NCI-H1092 treated with DMSO at 0.1 percent for 48 hours (cell line): ENCODE data around the gene TNRC6B.

Source experiments
- DNase-seq: peaks from one replicate; lab custom pipeline; 2025; lab: John Stamatoyannopoulos, UW

Gene TNRC6B

DNA sequence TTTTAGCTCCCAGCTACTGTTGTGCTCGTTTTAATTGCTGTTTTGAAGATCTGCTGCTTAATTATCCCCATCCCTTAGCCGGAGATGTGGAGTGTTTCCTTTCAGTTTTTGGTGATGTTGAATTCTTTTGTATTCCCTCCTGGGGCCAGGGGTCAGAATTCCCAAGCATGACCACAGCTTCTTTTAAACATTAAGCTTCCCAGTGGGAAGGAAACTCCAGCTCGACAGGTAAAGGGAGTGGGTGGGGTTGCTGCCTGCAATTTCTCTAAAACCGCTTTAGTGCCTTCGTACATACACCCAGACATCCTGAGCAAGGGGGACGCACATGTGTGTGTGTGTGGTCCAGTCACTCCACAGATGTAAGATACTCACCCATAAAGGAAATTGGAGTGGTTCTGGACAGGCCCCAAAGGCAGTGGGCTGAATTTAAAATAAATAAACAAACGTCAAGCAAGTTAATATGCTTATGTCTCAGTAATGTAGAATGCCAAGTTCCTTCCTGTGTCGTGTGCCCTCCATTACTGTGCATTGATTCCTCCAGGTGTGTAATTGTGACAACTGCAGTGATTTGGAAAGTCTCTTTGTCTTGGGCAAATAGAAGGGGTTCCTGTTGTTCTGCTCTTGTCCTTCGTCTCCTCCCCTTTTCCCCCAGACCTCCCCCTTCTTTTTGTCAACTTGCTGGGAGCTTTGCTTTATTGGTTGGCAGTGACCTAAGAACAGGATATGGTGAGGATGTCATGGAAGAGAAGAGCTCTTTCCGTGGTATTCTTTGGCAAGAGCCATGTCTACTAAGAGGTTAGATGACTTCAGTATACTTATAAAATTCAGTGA is 149.4 kb downstream of the TNRC6B start:
- no peak for DNase-seq

- DNase-seq: no peak
These were observed 151.1 kb downstream of the TNRC6B start for GRCh38 chr22:40328546-40329456.

DNA sequence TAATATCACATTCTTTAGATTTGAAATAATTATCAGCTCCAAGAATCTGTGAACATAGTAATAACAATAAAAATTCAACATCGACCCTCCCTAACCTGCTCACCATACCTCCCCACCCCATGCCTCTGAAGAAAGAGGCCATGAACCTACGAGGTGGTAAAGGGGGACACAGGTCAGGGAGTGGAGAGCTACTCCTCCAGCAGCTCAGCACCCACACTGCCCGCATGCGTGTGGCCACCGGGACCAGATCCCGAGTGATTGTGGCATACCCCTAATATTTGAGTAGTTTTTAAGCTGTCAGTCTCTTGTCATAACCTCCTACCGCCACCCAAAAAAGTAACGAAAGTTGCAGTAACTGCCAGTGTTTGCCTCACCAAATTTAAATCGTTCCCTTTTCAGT is 151.7 kb downstream of the TNRC6B start:
- no peak for DNase-seq

- DNase-seq: no peak
These were observed 152.4 kb downstream of the TNRC6B start for GRCh38 chr22:40330086-40330485.

DNA sequence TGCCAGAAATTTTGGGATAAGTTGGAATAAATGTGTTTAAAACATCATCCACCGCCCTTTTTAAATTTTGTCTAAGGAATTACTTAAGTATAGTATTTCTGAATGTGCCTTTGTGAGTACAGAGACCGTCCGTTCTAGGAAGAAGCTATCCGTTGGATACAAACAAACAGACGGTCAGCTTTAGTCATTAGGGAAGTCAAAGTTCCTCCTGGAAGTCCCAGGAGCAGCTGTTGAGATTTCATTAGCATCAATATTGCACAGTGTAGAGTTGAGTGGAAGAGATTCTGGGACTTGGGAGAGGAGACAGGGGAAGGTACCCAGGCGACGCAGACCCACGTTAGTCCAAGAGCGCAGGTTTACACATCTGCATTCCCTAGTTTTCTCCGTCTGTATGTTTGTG is 152.9 kb downstream of the TNRC6B start:
- DNase-seq: no peak

DNA sequence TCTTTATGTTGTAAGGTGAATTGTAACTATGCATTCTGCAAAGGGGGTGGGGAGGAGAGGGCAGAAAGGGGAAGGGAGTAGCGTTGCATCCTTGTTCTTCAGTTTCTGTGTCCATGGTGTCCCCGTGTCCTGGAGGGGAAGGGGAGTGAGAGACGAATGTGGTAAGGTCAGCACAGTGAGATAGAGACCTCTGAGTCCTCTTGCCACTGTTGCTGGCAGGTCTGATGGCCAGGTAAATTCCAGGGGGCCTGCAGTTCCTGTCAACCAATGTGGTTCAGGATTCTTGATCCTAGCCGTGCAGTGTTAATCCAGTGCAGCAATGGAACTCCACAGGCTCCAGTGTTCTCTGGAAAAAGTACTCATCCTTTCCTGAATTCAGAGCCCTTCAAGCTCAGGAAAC is 154.0 kb downstream of the TNRC6B start:
- no peak for DNase-seq

DNA sequence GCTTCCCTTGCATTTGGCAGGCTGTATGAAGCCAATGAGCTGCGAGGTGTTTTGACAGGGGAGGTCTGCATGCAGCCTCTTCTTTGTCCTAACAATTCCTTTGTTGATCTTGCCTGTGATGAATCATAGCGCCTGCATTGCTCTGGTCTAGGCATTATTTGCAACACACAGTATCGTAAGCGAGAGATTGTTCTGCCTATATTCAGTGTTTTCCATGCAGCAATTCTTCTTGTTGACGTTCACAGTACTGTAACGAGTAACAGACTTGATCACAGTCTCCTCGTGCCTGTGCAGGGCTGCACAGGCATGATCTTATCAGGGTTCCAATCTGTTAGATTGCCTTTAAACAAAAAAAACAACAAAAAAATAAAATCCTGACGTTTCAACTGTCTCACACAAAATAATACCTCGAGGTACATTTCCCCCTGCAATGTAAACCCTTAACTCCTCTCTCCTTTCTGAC is 154.6 kb downstream of the TNRC6B start:
- DNase-seq: no peak

GRCh38 chr22:40334060-40334459 is 156.3 kb downstream of the TNRC6B start:
- no peak for DNase-seq

DNA sequence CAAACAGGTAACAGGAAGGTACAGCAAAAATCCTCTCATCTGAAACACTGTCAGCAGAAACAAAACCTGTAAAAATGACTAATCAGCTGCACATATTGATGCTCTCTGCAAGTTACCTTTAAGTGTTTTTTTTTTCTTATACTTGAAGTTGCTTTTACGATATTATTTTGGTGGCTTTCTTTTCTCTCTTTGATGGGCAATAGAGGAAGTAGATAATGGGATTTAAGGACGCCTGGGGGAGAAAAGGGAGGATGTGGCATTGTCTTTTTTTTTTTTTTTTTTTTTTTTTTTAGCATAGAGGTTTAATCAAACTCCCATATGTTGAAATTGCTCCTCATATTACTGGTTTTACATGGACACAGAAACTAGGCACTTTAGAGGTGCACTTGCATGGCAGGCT is 157.2 kb downstream of the TNRC6B start:
- DNase-seq: no peak

DNA sequence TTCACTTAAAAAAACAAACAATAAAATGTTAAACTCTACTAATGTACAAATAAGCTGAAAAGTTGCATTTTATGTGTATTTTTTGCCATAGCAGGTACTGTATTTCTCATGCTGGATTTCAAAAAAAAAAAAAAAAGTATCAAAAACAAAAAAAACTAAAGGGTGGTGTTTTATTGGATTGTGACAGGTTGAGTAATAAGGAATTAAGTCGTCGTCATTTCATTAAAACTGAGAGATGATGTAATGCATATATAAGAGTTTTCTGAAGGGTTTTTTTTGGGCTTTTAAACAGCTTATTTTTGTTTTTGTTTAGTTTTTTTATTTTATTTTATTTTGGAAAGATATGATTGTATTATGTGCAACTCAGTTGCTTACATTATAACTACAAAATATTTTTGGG is 157.6 kb downstream of the TNRC6B start:
- no peak for DNase-seq

DNA sequence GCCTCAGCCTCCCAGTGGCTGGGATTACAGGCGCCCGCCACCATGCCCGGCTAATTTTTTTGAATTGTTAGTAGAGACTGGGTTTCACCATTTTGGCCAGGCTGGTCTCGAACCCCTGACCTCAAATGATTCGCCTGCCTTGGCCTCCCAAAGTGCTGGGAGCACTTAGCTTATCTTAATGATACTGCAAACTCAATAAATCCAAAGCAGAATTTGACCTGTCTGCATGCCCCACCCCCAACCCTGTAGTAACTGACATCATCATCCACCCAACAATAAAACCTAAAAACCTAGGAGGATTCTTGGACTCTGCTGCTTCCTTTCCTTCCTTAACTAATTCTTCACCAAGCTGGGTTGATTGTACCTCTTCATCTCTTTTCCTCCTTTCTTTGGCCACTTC is 162.3 kb downstream of the TNRC6B start:
- no peak for DNase-seq

GRCh38 chr22:40341604-40342003 is 163.9 kb downstream of the TNRC6B start:
- no peak for DNase-seq

- DNase-seq: no peak
These were observed 164.8 kb downstream of the TNRC6B start for GRCh38 chr22:40342521-40342920.

DNA sequence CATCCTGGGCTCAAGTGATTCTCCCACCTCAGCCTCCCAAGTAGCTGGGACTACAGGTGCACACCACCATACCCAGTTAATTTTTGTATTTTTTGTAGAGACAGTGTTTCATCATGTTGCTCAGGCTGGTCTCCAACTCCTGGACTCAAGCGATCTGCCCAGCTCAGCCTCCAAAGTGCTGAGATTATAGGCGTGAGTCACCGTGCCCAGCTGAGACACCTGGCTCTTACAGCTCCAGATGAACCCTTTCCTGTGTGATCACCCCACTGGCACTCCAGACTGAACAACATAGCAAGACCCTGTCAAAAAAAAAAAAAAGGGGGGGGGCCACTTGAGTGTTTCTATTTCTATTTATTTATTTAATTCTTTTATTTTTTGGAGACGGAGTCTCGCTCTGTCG is 167.5 kb downstream of the TNRC6B start:
- DNase-seq: peak; percentile 22

- DNase-seq: peak; percentile 64
These were observed 168.1 kb downstream of the TNRC6B start for GRCh38 chr22:40345815-40346184.

- peak; percentile 82 for DNase-seq
These were observed 168.7 kb downstream of the TNRC6B start, which contains the start of gene ADSL for GRCh38 chr22:40346185-40347118. Gene ADSL (plus strand): TSS chr22:40346500. CDS start chr22:40346559, 59 bp downstream.

DNA sequence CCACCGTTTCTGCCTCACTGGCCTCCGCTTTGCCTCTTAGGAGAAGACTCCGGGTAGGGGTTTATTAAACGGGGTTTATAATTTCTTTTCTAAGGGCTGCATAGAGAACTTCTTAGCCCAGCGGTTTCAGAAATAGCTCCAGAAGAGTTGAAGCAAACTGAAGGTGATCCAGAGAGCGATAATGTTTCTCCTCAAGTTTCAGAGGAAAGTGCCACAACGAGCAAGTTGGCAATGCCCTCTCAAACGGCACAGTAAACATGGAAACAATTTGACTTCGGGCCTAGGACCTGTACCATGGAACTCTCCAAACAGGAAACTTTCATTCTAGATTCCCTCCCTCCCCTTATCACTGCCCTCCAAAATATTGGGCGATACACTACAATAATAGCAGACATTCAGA is 169.6 kb downstream of the TNRC6B start:
- DNase-seq: no peak

GRCh38 chr22:40348025-40348658 is 170.4 kb downstream of the TNRC6B start:
- peak; percentile 21 for DNase-seq

GRCh38 chr22:40352763-40353162 is 175.0 kb downstream of the TNRC6B start:
- DNase-seq: no peak

DNA sequence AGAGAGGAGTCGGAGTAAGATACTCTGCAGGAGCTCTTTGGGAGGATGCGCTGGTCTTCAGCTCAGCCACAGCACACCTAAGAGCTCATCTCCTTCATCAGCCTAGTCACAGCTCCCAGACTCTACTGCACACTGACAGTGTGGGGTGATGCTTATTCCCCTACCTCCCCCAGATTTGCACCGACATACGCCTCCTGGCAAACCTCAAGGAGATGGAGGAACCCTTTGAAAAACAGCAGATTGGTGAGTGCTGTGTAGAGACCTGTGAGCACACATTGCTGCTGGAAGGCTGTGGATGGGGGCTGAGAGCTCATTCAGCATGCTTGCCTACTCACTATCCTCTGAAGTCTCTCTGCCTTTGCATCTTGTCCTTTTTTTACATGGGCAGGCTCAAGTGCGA is 183.4 kb downstream of the TNRC6B start:
- no peak for DNase-seq

DNA sequence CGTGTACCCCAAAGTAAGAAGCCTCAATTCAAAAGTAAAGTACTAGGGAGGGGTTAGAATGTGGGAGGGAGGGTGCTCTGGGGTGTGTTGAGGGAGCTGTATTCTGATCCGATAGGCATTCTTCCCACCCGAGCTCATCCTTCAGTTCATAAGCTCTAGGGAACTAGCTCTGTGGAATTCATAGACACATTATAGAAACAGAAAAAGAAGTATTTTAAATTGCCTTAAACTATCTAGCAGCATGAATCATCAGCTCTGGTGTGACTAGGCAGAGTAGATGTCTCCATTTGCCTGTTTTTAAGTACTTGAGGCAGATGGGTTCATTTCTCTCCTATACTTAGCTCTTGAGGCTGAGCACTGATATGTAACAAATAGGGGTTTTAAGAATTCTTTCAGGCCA is 185.3 kb downstream of the TNRC6B start:
- no peak for DNase-seq
